Measurements from ENCODE around the gene DAZAP1. TPM values are rescaled to one million over a fixed set of nuclear protein-coding genes. Genes with fewer than 3 reads are reported as not detected.

DAZAP1 gene
- total RNA-seq, 1 experiment from 2014 or later = 193 TPM

DNA sequence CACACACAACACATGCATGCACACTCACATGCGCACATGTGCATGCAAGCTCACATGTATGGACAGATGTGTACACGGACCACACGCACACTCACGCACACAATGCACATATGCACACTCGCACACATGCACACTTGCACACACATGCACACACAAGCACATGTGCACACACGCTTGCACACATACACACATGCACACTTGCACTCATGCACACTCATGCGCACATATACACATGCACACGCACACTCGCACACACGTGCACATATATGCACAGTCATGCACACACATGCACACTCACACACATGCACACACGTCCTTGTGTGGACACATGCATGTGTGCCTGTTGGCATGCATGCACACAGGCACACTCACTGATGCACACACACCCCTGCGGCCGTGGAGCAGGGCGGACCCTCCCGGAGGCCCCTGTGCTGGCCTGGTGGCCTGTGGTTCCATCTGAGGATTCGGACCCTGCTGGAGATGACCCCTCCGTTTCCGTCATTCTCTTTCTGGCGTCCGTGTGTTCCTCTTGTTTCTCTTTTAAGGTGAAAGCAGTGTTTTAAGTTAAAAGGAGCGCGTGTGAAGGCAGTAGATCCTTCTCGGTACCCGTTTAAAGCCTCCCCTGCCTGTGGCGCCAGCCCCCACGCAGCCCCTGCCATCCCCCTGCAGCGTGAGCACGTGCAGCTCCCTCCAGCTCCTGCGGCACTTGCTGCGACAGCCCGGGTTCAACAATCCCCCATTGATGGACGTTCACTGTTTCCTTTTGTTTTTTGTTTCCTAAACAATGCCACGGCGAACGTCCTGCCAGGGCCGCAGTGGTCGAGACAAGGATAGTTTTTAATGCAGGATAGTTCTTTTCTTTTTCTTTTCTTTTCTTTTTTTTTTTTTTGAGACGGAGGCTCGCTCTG, 18.1 kb upstream of the DAZAP1 start:
- in situ Hi-C loops (cut with HindIII; ENCODE audit: low sequenced_read_pairs) = no loop called here

GRCh38 chr19:1390890-1391423, 16.4 kb upstream of the DAZAP1 start:
- in situ Hi-C loops (cut with HindIII; ENCODE audit: low sequenced_read_pairs) = no loop called here
- no peak for DNase-seq (ENCODE audit: low spot score)

More for the DNA sequence above, 18.1 kb upstream of the DAZAP1 start:
- no peak for DNase-seq (ENCODE audit: low spot score)

GRCh38 chr19:1392407-1392806, 15.0 kb upstream of the DAZAP1 start:
- in situ Hi-C loops (cut with HindIII; ENCODE audit: low sequenced_read_pairs) = no loop called here
- no peak for DNase-seq (ENCODE audit: low spot score)

- DNase-seq (ENCODE audit: low spot score) = no peak
Observed at GRCh38 chr19:1392939-1393530, 14.4 kb upstream of the DAZAP1 start.

DNA sequence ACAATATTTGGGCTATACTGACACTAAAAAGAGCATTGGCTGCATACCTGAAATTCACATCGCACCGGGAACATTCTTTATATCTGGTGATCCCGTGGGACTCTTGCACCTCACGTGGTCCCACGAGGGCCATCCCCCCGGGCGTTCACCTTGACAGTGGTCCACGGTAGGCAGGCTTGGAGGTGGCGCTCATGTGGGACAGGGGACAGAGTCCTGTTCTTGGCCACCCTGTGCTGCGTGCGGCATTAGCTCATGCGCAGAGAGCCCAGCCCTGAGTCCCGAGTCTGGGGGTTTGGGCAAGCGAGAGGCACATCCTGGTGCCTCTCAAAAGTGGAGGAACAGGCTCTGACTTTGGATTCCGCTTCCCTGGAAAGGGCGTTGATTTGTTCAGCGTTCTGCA, 13.5 kb upstream of the DAZAP1 start:
- no peak for DNase-seq (ENCODE audit: low spot score)
- in situ Hi-C loops (cut with HindIII; ENCODE audit: low sequenced_read_pairs) = no loop called here

More at GRCh38 chr19:1392939-1393530, 14.4 kb upstream of the DAZAP1 start:
- in situ Hi-C loops (cut with HindIII; ENCODE audit: low sequenced_read_pairs) = no loop called here

DNA sequence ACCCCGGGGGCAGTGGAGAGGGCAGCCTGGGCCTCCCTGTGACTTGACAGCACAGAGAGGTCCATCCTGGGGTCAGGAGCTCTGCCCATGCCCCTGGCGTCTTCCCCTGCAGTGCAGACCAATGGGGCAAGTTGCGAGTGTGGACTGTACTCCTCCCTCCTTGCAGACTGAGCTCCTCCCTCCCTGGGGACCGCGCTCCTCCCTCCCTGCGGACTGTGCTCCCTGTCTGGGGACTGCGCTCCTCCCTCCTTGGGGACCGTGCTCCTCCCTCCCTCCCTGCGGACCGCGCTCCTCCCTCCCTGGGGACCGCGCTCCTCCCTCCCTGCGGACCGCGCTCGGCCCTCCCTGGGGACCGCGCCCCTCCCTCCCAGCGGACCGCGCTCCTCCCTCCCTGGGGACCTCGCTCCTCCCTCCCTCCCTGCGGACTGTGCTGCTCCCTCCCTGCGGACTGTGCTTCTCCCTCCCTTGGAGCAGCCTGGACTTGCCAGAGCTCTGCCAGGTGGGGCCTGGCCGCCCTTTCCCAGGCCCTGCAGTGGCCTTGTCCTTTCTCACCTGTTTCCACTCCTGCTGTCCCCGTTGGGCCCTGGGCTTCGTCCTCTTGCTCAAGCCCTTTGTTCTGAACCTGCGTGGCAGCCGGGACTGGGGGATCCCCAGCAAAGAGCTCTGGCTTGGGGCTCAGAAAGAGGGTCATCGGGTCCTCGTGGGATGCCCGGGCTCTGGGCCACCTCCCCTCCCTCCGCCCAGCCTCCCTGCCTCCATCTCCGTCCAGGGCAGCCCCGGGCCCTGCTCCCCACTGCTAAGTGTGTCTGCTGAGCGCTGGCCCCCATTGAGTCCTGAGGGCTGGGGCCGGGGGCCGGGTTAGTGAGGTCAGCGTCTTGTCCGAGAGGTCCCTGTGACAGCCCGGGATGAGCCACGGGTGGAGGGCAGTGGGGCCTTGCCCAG, 12.9 kb upstream of the DAZAP1 start:
- no peak for DNase-seq (ENCODE audit: low spot score)
- in situ Hi-C loops (cut with HindIII; ENCODE audit: low sequenced_read_pairs) = no loop called here

- in situ Hi-C loops (cut with HindIII; ENCODE audit: low sequenced_read_pairs) = no loop called here
- no peak for DNase-seq (ENCODE audit: low spot score)
Observed at GRCh38 chr19:1395194-1396018, 12.0 kb upstream of the DAZAP1 start.

- in situ Hi-C loops (cut with HindIII; ENCODE audit: low sequenced_read_pairs) = no loop called here
- no peak for DNase-seq (ENCODE audit: low spot score)
Observed at GRCh38 chr19:1396019-1396767, 11.2 kb upstream of the DAZAP1 start.

DNA sequence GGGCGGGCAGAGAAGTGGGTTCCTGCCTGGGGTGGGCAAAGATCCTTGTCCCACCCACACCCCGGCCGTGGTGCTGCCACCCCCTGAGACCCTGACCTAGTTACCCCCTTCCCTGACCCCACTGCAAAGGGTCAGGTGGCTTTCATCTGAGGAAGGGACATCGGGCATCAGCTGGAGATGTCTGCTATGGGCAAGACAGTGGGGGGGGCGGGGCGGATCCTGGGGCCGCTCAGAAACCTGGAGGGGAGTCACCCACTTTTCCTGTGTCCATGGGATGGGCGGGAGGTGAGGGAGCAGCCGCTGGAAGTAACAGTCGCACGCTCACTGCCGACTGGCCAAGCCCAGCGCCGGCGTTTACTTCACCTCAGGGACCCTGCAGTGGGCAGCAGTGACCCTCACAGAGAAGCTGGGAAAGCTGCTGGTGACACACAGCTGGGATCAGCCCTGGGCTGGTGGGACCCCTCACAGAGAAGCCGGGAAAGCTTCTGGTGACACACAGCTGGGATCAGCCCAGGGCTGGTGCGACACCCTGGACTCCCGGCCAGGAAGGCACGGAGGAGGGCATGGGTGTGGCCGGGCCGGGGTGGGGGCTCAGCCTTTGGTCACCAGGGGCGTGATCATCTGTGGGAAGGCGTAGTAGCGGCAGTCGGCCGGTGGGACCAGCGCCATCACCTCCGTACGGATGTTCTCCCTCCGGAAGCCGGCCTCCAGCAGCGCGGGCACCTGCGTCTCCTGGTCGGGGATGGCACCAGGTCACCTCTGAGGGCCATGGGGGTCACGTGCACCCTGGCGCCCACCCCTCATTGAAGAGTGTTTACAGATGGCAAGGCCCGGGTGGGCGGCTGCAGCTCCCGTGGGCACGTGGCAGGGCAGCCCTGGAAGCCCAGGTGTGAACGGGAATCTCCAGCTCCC, 10.4 kb upstream of the DAZAP1 start:
- in situ Hi-C loops (cut with HindIII; ENCODE audit: low sequenced_read_pairs) = no loop called here
- DNase-seq (ENCODE audit: low spot score) = no peak

GRCh38 chr19:1397838-1398237, 9.5 kb upstream of the DAZAP1 start:
- in situ Hi-C loops (cut with HindIII; ENCODE audit: low sequenced_read_pairs) = no loop called here

DNA sequence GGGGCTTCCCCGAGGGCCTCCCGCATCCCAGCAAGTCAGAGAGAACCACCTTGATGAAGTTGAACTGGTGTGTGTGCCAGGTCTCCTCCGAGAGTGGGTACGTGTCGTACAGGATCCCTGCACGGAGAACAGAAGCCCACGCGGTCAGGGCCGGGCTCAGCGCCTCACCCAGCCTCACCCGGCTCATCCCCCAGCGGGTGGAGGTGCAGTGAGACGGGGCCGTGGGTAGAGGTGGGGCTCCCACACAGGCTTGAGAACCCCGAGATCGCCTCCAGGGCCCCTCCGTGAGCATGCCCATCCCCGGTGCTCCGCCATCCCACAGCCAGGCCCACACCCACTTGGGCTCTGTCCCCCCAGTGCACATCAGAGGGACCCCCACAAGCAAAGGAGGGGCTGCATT, 8.3 kb upstream of the DAZAP1 start:
- DNase-seq (ENCODE audit: low spot score) = no peak
- in situ Hi-C loops (cut with HindIII; ENCODE audit: low sequenced_read_pairs) = no loop called here

More at GRCh38 chr19:1397838-1398237, 9.5 kb upstream of the DAZAP1 start:
- DNase-seq (ENCODE audit: low spot score) = no peak

GRCh38 chr19:1399745-1400144, 7.6 kb upstream of the DAZAP1 start:
- in situ Hi-C loops (cut with HindIII; ENCODE audit: low sequenced_read_pairs) = no loop called here
- no peak for DNase-seq (ENCODE audit: low spot score)

GRCh38 chr19:1400281-1401137, 6.9 kb upstream of the DAZAP1 start:
- peak; percentile 71 for DNase-seq (ENCODE audit: low spot score)
- in situ Hi-C loops (cut with HindIII; ENCODE audit: low sequenced_read_pairs) = no loop called here

DNA sequence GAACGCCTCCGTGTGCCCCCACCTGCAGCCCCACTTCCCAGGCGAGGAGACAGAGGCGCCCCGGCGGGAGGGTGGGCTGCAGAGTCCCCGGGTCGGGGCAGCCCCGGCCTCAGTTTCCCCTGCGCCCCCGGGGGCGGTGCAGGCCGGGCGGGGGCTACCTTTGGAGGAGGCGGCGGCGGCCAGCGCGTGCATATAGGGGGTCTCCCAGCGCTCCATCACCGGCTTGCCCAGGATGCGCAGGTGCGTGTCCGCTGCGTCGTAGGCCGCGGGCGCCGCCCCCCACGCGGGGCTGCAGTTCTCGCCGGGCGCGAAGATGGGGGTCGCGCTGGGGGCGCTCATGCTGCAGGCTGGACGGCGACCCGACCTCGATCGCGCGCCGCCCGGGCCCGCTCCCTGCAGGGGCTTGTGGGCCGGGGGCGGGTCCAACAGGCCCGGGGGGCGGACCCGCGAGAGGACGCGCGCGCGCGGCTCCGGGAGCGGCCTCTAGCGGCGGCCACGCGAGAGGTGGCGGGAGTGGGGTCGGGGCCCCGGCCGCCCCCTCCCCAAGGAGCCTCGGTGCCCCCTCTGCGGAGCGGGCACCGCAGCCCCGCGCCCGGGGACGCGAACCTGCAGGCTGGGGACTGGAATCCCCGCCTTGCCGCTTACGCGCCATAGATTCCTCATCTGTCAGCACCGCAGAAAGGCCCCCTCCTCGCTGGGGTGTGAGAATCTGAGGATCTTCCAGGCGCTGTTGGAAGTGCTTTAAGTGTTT, 6.1 kb upstream of the DAZAP1 start, which contains the start of gene GAMT:
Gene GAMT (minus strand): TSS at position 405 of the 751 bp plus-strand sequence. CDS start 66 bp downstream, at position 339.
- DNase-seq (ENCODE audit: low spot score) = no peak
- in situ Hi-C loops (cut with HindIII; ENCODE audit: low sequenced_read_pairs) = no loop called here

DNA sequence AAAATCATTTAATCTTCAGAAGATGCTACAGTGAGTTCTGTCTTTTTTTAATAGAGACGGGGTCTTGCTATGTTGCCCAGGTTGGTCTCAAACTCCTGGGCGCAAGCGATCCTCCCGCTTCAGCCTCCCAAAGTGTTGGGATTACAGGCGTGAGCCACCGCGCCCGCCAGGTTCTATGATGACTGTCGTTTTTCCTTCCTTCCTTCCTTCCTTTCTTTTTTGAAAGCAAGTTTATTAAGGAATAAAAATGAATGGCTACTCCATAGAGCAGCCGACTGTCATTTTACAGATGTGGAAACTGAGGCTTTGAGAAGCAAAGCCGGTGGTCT, 5.5 kb upstream of the DAZAP1 start:
- no peak for DNase-seq (ENCODE audit: low spot score)
- in situ Hi-C loops (cut with HindIII; ENCODE audit: low sequenced_read_pairs) = no loop called here

All from G401 (cell line).